H9 (cell line): ENCODE results near the gene GLRA3. TPM values are rescaled to one million over a fixed set of nuclear protein-coding genes. Genes with fewer than 3 reads are reported as not detected.

Experiments used
- DNase-seq: peaks from one replicate; pipeline ENCODE4 v3.0.0-alpha.2; 2017
- H2AFZ ChIP-seq: one replicate; pipeline ENCODE4 v1.6.1; 2013; ENCODE audit warnings: mild to moderate bottlenecking, low read length, control low read depth, moderate library complexity
- H2AK5ac ChIP-seq: 2 replicates; pipeline ENCODE4 v1.6.1; 2013; ENCODE audit warnings: low read length, control low read depth, mixed read lengths; ENCODE audit not compliant: insufficient read length
- H2BK120ac ChIP-seq: one replicate; pipeline ENCODE4 v1.6.1; 2013; ENCODE audit warnings: low read depth, mild to moderate bottlenecking, low read length, control low read depth, inconsistent platforms; ENCODE audit not compliant: poor library complexity, severe bottlenecking
- H2BK12ac ChIP-seq: 2 replicates; pipeline ENCODE4 v1.6.1; 2013; ENCODE audit warnings: low read length, control low read depth, mixed read lengths, low read depth; ENCODE audit not compliant: insufficient read length
- H2BK15ac ChIP-seq: 2 replicates; pipeline ENCODE4 v1.6.1; 2013; ENCODE audit warnings: low read depth, low read length, control low read depth
- H2BK20ac ChIP-seq: one replicate; pipeline ENCODE4 v1.6.1; 2013; ENCODE audit warnings: low read depth, mild to moderate bottlenecking, low read length, control low read depth, inconsistent platforms; ENCODE audit not compliant: poor library complexity, severe bottlenecking
- H2BK5ac ChIP-seq: 2 replicates; pipeline ENCODE4 v1.6.1; 2013; ENCODE audit warnings: low read length, control low read depth, mixed read lengths; ENCODE audit not compliant: insufficient read length
- H3K14ac ChIP-seq: 2 replicates; pipeline ENCODE4 v1.6.1; 2013; ENCODE audit warnings: low read length, control low read depth; ENCODE audit not compliant: insufficient read depth
- H3K18ac ChIP-seq: 2 replicates; pipeline ENCODE4 v1.6.1; 2013; ENCODE audit warnings: low read depth, mild to moderate bottlenecking, mixed read lengths, low read length, control low read depth; ENCODE audit not compliant: insufficient read length
- H3K23ac ChIP-seq: 2 replicates; pipeline ENCODE4 v1.6.1; 2013; ENCODE audit warnings: low read length, control low read depth, mixed read lengths, low read depth; ENCODE audit not compliant: insufficient read length
- H3K23me2 ChIP-seq: 2 replicates; pipeline ENCODE4 v1.6.1; 2013; ENCODE audit warnings: low read depth, mild to moderate bottlenecking, mixed read lengths, low read length, control low read depth; ENCODE audit not compliant: insufficient read length, poor library complexity, severe bottlenecking
- H3K27ac ChIP-seq: 2 replicates; pipeline ENCODE4 v1.5.1; 2013; ENCODE audit warnings: low read length, control low read depth, mixed read lengths, low read depth; ENCODE audit not compliant: insufficient read length
- H3K27me3 ChIP-seq: 2 replicates; pipeline ENCODE4 v1.6.1; 2013; ENCODE audit warnings: low read length, control low read depth, inconsistent platforms; ENCODE audit not compliant: insufficient read depth
- H3K4ac ChIP-seq: 2 replicates; pipeline ENCODE4 v1.6.1; 2013; ENCODE audit warnings: low read depth, mild to moderate bottlenecking, control low read depth, inconsistent platforms, low read length, moderate library complexity
- H3K4me1 ChIP-seq: 2 replicates; pipeline ENCODE4 v1.6.1; 2013; ENCODE audit warnings: low read length, control low read depth, inconsistent platforms; ENCODE audit not compliant: insufficient read depth
- H3K4me2 ChIP-seq: 2 replicates; pipeline ENCODE4 v1.6.1; 2013; ENCODE audit warnings: low read length, control low read depth, mixed read lengths; ENCODE audit not compliant: insufficient read length, insufficient read depth
- H3K56ac ChIP-seq: 2 replicates; pipeline ENCODE4 v1.6.1; 2013; ENCODE audit warnings: low read depth, mild to moderate bottlenecking, mixed read lengths, low read length, control low read depth; ENCODE audit not compliant: insufficient read length
- H3K79me1 ChIP-seq: 2 replicates; pipeline ENCODE4 v1.6.1; 2013; ENCODE audit warnings: low read depth, mild to moderate bottlenecking, moderate library complexity, low read length, control low read depth, inconsistent platforms; ENCODE audit not compliant: insufficient read depth, poor library complexity, severe bottlenecking
- H3K79me2 ChIP-seq: 2 replicates; pipeline ENCODE4 v1.6.1; 2013; ENCODE audit warnings: low read length, control low read depth, inconsistent platforms; ENCODE audit not compliant: insufficient read depth
- H3K9ac ChIP-seq: 2 replicates; pipeline ENCODE4 v1.6.1; 2013; ENCODE audit warnings: low read length, control low read depth, mixed read lengths; ENCODE audit not compliant: insufficient read length; ENCODE audit errors: extremely low read depth
- H3K9me3 ChIP-seq: one replicate; pipeline ENCODE4 v1.6.1; 2013; ENCODE audit warnings: low read depth, low read length, inconsistent platforms; ENCODE audit not compliant: control insufficient read depth
- H3T11ph ChIP-seq: one replicate; pipeline ENCODE4 v1.6.1; 2013; ENCODE audit warnings: mild to moderate bottlenecking, low read length, control low read depth, inconsistent platforms
- H4K20me1 ChIP-seq: one replicate; pipeline ENCODE4 v1.6.1; 2013; ENCODE audit not compliant: control insufficient read depth, insufficient read length, insufficient read depth
- H4K5ac ChIP-seq: 2 replicates; pipeline ENCODE4 v1.6.1; 2013; ENCODE audit warnings: low read depth, mild to moderate bottlenecking, mixed read lengths, low read length, control low read depth; ENCODE audit not compliant: insufficient read length
- H4K8ac ChIP-seq: replicated peaks from 2 replicates; pipeline ENCODE4 v1.6.1; 2013; ENCODE audit warnings: low read length, control low read depth, mixed read lengths, low read depth; ENCODE audit not compliant: insufficient read length
- H4K91ac ChIP-seq: 2 replicates; pipeline ENCODE4 v1.6.1; 2013; ENCODE audit warnings: low read depth, mild to moderate bottlenecking, moderate library complexity, mixed read lengths, low read length, control low read depth; ENCODE audit not compliant: insufficient read length
- H3K27ac Mint-ChIP-seq, 3 experiments: 2 replicates in 2 of 3; 3 replicates in 1 of 3; pipeline ENCODE4 v1.8.0; 2020 to 2021; ENCODE audit warnings: mixed read lengths in 3 of 3, mild to moderate bottlenecking in 1 of 3, moderate library complexity in 1 of 3
- H3K27me3 Mint-ChIP-seq: 2 replicates; pipeline ENCODE4 v1.8.0; 2021; ENCODE audit warnings: low read depth, mild to moderate bottlenecking, moderate library complexity, mixed read lengths
- H3K36me3 Mint-ChIP-seq, 3 experiments: 2 replicates in 2 of 3; 3 replicates in 1 of 3; pipeline ENCODE4 v1.8.0; 2020 to 2021; ENCODE audit warnings: low read depth in 3 of 3, mixed read lengths in 3 of 3; ENCODE audit not compliant: insufficient read depth in 1 of 3
- H3K4me1 Mint-ChIP-seq, 2 experiments: 2 replicates each; pipeline ENCODE4 v1.8.0; 2020; ENCODE audit warnings: mixed read lengths in 2 of 2
- H3K4me3 Mint-ChIP-seq, 2 experiments: 2 replicates in 1 of 2; 3 replicates in 1 of 2; pipeline ENCODE4 v1.8.0; 2020 to 2021; ENCODE audit warnings: mild to moderate bottlenecking in 2 of 2, mixed read lengths in 2 of 2, moderate library complexity in 1 of 2
- H3K9me3 Mint-ChIP-seq, 2 experiments: 2 replicates in 1 of 2; 3 replicates in 1 of 2; pipeline ENCODE4 v1.8.0; 2020; ENCODE audit warnings: mild to moderate bottlenecking in 2 of 2, mixed read lengths in 2 of 2, moderate library complexity in 1 of 2
- WGBS: extraction: QIAGEN DNeasy Blood & Tissue Kit; methylation state at CpG from one replicate; pipeline ENCODE4 v1.1.7; 2013; ENCODE audit warnings: missing lambda C conversion rate, low lambda C conversion rate, mixed read lengths; ENCODE audit not compliant: insufficient read length; ENCODE audit errors: extremely low coverage; 5-methylcytosine and 5-hydroxymethylcytosine counted together
- total RNA-seq: library from RNA; stranded (reverse); gene quantifications from 2 replicates; pipeline ENCODE4 v1.2.1, GENCODE V29; 2021
- TF ChIP-seq, protein P1 (sequence below): fragments of 200-600 bp; sonication (generic); conservative IDR thresholded peaks from 3 replicates; pipeline ENCODE4 v1.8.0; 2021; ENCODE audit warnings: antibody characterized with exemption, mild to moderate bottlenecking

Gene GLRA3
- total RNA-seq, 1 experiment from 2014 or later = 0.09 TPM

DNA sequence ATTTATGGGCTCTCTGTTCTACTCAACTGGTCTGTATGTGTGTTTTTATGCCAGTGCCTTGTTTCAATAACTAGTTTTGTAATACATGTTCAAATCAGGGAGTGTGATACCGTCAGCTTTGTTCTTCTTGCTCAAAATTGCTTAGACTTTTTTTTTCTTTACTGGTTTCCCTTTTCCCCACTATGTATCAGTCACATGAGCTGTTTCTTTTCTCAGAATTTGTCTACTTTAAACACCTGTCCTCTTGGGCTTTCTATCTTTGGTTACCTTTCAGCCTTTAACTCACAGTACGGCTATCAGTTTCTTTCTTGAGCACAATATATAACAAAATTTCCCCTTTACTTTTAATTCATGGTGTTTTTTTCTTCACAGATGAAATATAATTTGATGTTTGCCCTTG is 5.4 kb upstream of the GLRA3 start:
- Histone ChIP-seq H3K79me2 (no peaks in the 10 kb centered on the region), H4K8ac (no peak overlapping the region), H2AK5ac (no peak overlapping the region), H2BK20ac (no peak overlapping the region), H3K4ac (no peak overlapping the region), H3K56ac (no peak overlapping the region), H3K4me2 (no peak overlapping the region), H3K14ac (no peak overlapping the region), H3T11ph (no peak overlapping the region), H2BK120ac (no peak overlapping the region), H3K18ac (no peak overlapping the region), H2BK15ac (no peak overlapping the region), H2BK5ac (no peak overlapping the region), H3K27ac (no peak overlapping the region), H2BK12ac (no peak overlapping the region), H3K79me1 (no peaks in the 10 kb centered on the region), H3K23ac (no peak overlapping the region), H3K4me1 (no peaks in the 10 kb centered on the region), H3K27me3 (no peaks in the 10 kb centered on the region), H2AFZ (no peak overlapping the region), H3K9me3 (no peaks in the 10 kb centered on the region), H4K91ac (no peak overlapping the region), H3K23me2 (no peaks in the 10 kb centered on the region), H4K5ac (no peak overlapping the region), H3K9ac (no peak overlapping the region), H4K20me1 (no peaks in the 10 kb centered on the region)
- no peak overlapping the region for H3K27ac Mint-ChIP-seq
- WGBS = no CpG with 5 or more reads among the region's 2 CpGs
- no peaks in the 10 kb centered on the region for H3K9me3 Mint-ChIP-seq
- peaks cover 8 to 9% of the 10 kb centered on the region in 2 experiments for H3K4me1 Mint-ChIP-seq
- TF ChIP-seq, protein P1, sequence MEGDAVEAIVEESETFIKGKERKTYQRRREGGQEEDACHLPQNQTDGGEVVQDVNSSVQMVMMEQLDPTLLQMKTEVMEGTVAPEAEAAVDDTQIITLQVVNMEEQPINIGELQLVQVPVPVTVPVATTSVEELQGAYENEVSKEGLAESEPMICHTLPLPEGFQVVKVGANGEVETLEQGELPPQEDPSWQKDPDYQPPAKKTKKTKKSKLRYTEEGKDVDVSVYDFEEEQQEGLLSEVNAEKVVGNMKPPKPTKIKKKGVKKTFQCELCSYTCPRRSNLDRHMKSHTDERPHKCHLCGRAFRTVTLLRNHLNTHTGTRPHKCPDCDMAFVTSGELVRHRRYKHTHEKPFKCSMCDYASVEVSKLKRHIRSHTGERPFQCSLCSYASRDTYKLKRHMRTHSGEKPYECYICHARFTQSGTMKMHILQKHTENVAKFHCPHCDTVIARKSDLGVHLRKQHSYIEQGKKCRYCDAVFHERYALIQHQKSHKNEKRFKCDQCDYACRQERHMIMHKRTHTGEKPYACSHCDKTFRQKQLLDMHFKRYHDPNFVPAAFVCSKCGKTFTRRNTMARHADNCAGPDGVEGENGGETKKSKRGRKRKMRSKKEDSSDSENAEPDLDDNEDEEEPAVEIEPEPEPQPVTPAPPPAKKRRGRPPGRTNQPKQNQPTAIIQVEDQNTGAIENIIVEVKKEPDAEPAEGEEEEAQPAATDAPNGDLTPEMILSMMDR = no peak
- DNase-seq = no peak
- H3K4me3 Mint-ChIP-seq = no peak overlapping the region
- H3K36me3 Mint-ChIP-seq = no peaks in the 10 kb centered on the region
- H3K27me3 Mint-ChIP-seq = no peaks in the 10 kb centered on the region
